GM13976 (cell line): ENCODE data around the gene ACO2.

Experiments used
- DNase-seq: peaks from one replicate; pipeline ENCODE4 v3.0.0; 2012; ENCODE audit warnings: low spot score
- CTCF ChIP-seq: IDR thresholded peaks from 2 replicates; pipeline ENCODE4 v1.5.1; 2012; ENCODE audit warnings: borderline replicate concordance, mild to moderate bottlenecking; ENCODE audit not compliant: insufficient read depth; ENCODE audit errors: extremely low read depth, missing control alignments, control extremely low read depth
- in situ Hi-C: fragments of 300-500 bp; cut with MboI; formaldehyde crosslinking; loops from one replicate; pipeline ENCODE4 v1.12.0; 2022; ENCODE audit warnings: low sequenced_read_pairs, mixed read lengths, inconsistent platforms; ENCODE audit not compliant: unreplicated experiment

The ACO2 gene

GRCh38 chr22:41535244-41535643 lies 66.3 kb downstream of the ACO2 start:
- in situ Hi-C loops, result no loop called here
- no peak for DNase-seq
- no peak for TF ChIP-seq CTCF

GRCh38 chr22:41537203-41537602 lies 68.3 kb downstream of the ACO2 start:
- DNase-seq, result no peak
- in situ Hi-C loops, result no loop called here
- no peak for TF ChIP-seq CTCF

- no peak for DNase-seq
- no peak for TF ChIP-seq CTCF
- in situ Hi-C loops, result no loop called here
Observed at GRCh38 chr22:41538583-41538982, 69.7 kb downstream of the ACO2 start.

- DNase-seq, result no peak
- TF ChIP-seq CTCF, result no peak
- in situ Hi-C loops, result no loop called here
Observed at GRCh38 chr22:41539146-41540005, 70.5 kb downstream of the ACO2 start.

- in situ Hi-C loops, result no loop called here
- no peak for TF ChIP-seq CTCF
- no peak for DNase-seq
Observed at GRCh38 chr22:41540006-41540315, 71.0 kb downstream of the ACO2 start.

GRCh38 chr22:41540365-41540764 lies 71.4 kb downstream of the ACO2 start:
- no peak for TF ChIP-seq CTCF
- no peak for DNase-seq
- in situ Hi-C loops, result no loop called here
